ENCODE results near the gene LEF1. TPM values are rescaled to one million over a fixed set of nuclear protein-coding genes. Genes with fewer than 3 reads are reported as not detected.
A peak's percentile ranks its signal among the peaks of the same experiment; 100 is the strongest.

The LEF1 gene
- total and polyA plus RNA-seq, 2 donors (not counting 1 experiment from before 2014, with no cell fraction given) = 1.8 to 2.6 TPM

- H3K27me3 ChIP-seq (ENCODE audit: control insufficient read depth, insufficient read depth, low read length) = peaks cover 40% of the 10 kb centered on the region
Observed at GRCh38 chr4:108172753-108173598, 4.2 kb upstream of the LEF1 start.

GRCh38 chr4:108172231-108172752 is 3.6 kb upstream of the LEF1 start:
- Histone ChIP-seq H3K79me2 (ENCODE audit: control insufficient read depth, insufficient read depth, low read length) (no peaks in the 10 kb centered on the region), H4K20me1 (ENCODE audit: control insufficient read depth, extremely low read depth, insufficient read depth, low read length) (no peaks in the 10 kb centered on the region), H3K4me1 (ENCODE audit: control insufficient read depth, extremely low read depth, insufficient read depth, low read length) (no peaks in the 10 kb centered on the region), H3K9ac (ENCODE audit: insufficient read depth, low read length) (no peak overlapping the region), H3K4me3 (replicated peaks in 1 of 4; ENCODE audit: control extremely low read depth in 1 of 4, insufficient read depth in 1 of 4, low read depth in 3 of 4, low read length in 4 of 4) (peak overlapping the region in 3 of 4 experiments; percentile 57 to 63 (median 58)), H3K27ac (ENCODE audit: insufficient read depth, low read length) (no peak overlapping the region), H3K9me3 (ENCODE audit: control insufficient read depth, insufficient read depth, low read depth, low read length) (no peaks in the 10 kb centered on the region), H3K4me2 (ENCODE audit: extremely low read depth, insufficient read depth, low read length) (peak overlapping the region; percentile 89), H3K36me3 (ENCODE audit: control insufficient read depth, insufficient read depth, low read length) (no peaks in the 10 kb centered on the region), H3K27me3 (ENCODE audit: control insufficient read depth, insufficient read depth, low read length) (peaks cover 40% of the 10 kb centered on the region), H2AFZ (ENCODE audit: low read length) (peak overlapping the region; percentile 82)
- no peak for TF ChIP-seq EZH2 (IDR thresholded peaks at IDR 0.05; ENCODE audit: low read length, missing control alignments)
- TF ChIP-seq CTCF (conservative IDR thresholded peaks at IDR 0.05 in 1 of 2, IDR thresholded peaks at IDR 0.05 in 1 of 2; ENCODE audit: low read depth in 1 of 2, low read length in 2 of 2) = no peak
- peak; percentile 29 to 48 for DNase-seq (ENCODE audit: low read depth in 2 of 2)

More at GRCh38 chr4:108172753-108173598, 4.2 kb upstream of the LEF1 start:
- no peaks in the 10 kb centered on the region for H3K36me3 ChIP-seq (ENCODE audit: control insufficient read depth, insufficient read depth, low read length)
- H4K20me1 ChIP-seq (ENCODE audit: control insufficient read depth, extremely low read depth, insufficient read depth, low read length) = no peaks in the 10 kb centered on the region
- no peaks in the 10 kb centered on the region for H3K79me2 ChIP-seq (ENCODE audit: control insufficient read depth, insufficient read depth, low read length)
- H2AFZ ChIP-seq (ENCODE audit: low read length) = peak overlapping the region; percentile 82
- peak overlapping the region; percentile 46 for H3K9ac ChIP-seq (ENCODE audit: insufficient read depth, low read length)
- DNase-seq (ENCODE audit: low read depth in 2 of 2) = peak; percentile 67 to 69
- no peak overlapping the region for H3K27ac ChIP-seq (ENCODE audit: insufficient read depth, low read length)
- H3K4me3 ChIP-seq (replicated peaks in 1 of 4; ENCODE audit: control extremely low read depth in 1 of 4, insufficient read depth in 1 of 4, low read depth in 3 of 4, low read length in 4 of 4) = peak overlapping the region; percentile 57 to 69 (median 60)
- H3K4me1 ChIP-seq (ENCODE audit: control insufficient read depth, extremely low read depth, insufficient read depth, low read length) = no peaks in the 10 kb centered on the region
- peak overlapping the region; percentile 89 for H3K4me2 ChIP-seq (ENCODE audit: extremely low read depth, insufficient read depth, low read length)
- TF ChIP-seq EZH2 (IDR thresholded peaks at IDR 0.05; ENCODE audit: low read length, missing control alignments) (peak; percentile 15), CTCF (conservative IDR thresholded peaks at IDR 0.05 in 1 of 2, IDR thresholded peaks at IDR 0.05 in 1 of 2; ENCODE audit: low read depth in 1 of 2, low read length in 2 of 2) (no peak)
- H3K9me3 ChIP-seq (ENCODE audit: control insufficient read depth, insufficient read depth, low read depth, low read length) = no peaks in the 10 kb centered on the region

- no peaks in the 10 kb centered on the region for H3K4me1 ChIP-seq (ENCODE audit: control insufficient read depth, extremely low read depth, insufficient read depth, low read length)
- H3K27ac ChIP-seq (ENCODE audit: insufficient read depth, low read length) = no peak overlapping the region
- H3K27me3 ChIP-seq (ENCODE audit: control insufficient read depth, insufficient read depth, low read length) = peaks cover 40% of the 10 kb centered on the region
- no peak for TF ChIP-seq CTCF (conservative IDR thresholded peaks at IDR 0.05 in 1 of 2, IDR thresholded peaks at IDR 0.05 in 1 of 2; ENCODE audit: low read depth in 1 of 2, low read length in 2 of 2)
- TF ChIP-seq EZH2 (IDR thresholded peaks at IDR 0.05; ENCODE audit: low read length, missing control alignments) = peak; percentile 89
- no peaks in the 10 kb centered on the region for H3K36me3 ChIP-seq (ENCODE audit: control insufficient read depth, insufficient read depth, low read length)
- H3K4me2 ChIP-seq (ENCODE audit: extremely low read depth, insufficient read depth, low read length) = no peak overlapping the region
- no peak overlapping the region for H2AFZ ChIP-seq (ENCODE audit: low read length)
- no peaks in the 10 kb centered on the region for H3K9me3 ChIP-seq (ENCODE audit: control insufficient read depth, insufficient read depth, low read depth, low read length)
- DNase-seq (ENCODE audit: low read depth in 2 of 2) = peak in 1 of 2 donors; percentile 15
- no peaks in the 10 kb centered on the region for H4K20me1 ChIP-seq (ENCODE audit: control insufficient read depth, extremely low read depth, insufficient read depth, low read length)
- no peak overlapping the region for H3K9ac ChIP-seq (ENCODE audit: insufficient read depth, low read length)
- H3K79me2 ChIP-seq (ENCODE audit: control insufficient read depth, insufficient read depth, low read length) = no peaks in the 10 kb centered on the region
- H3K4me3 ChIP-seq (replicated peaks in 1 of 4; ENCODE audit: control extremely low read depth in 1 of 4, insufficient read depth in 1 of 4, low read depth in 3 of 4, low read length in 4 of 4) = no peak overlapping the region
Observed at GRCh38 chr4:108171339-108172230, 2.9 kb upstream of the LEF1 start.
